Measurements from ENCODE around the gene POLDIP2. TPM values are rescaled to one million over a fixed set of nuclear protein-coding genes. Genes with fewer than 3 reads are reported as not detected.

The POLDIP2 gene
- total and polyA plus RNA-seq, 2 donors (not counting 1 experiment from before 2014, with no cell fraction given) = 30.2 to 35.7 TPM

GRCh38 chr17:28372203-28372944, 15.0 kb upstream of the POLDIP2 start:
- DNase-seq = no peak
- Mint-ChIP-seq H3K27me3 (no peaks in the 10 kb centered on the region), H3K4me1 (peaks cover 22% of the 10 kb centered on the region), H3K4me3 (peak overlapping the region; percentile 99), H3K9me3 (ENCODE audit: insufficient read depth) (no peaks in the 10 kb centered on the region), H3K27ac (peak overlapping the region; percentile 67)
- Histone ChIP-seq H2AFZ (ENCODE audit: insufficient read depth, low read depth, low read length, poor library complexity, severe bottlenecking) (peak overlapping the region; percentile 88), H3K9me3 (ENCODE audit: control extremely low read depth in 1 of 3, control insufficient read depth in 2 of 3, insufficient read depth in 1 of 3, low read length in 2 of 3) (no peaks in the 10 kb centered on the region), H3K36me3 (replicated peaks in 1 of 2; ENCODE audit: control extremely low read depth in 1 of 2, control insufficient read depth in 1 of 2, extremely low read depth in 1 of 2, insufficient read depth in 2 of 2, low read length in 1 of 2) (peaks cover 0 to 3% of the 10 kb centered on the region in 2 experiments), H3K4me2 (replicated peaks; ENCODE audit: low read depth, low read length, poor library complexity, severe bottlenecking) (peak overlapping the region; percentile 92), H3K79me2 (ENCODE audit: control insufficient read depth, insufficient read depth, low read length) (peaks cover 8% of the 10 kb centered on the region), H3K27ac (ENCODE audit: low read length in 2 of 2) (peak overlapping the region in 1 of 2 donors; percentile 5), H3K27me3 (replicated peaks in 1 of 4; ENCODE audit: control extremely low read depth in 1 of 4, control insufficient read depth in 3 of 4, insufficient read depth in 4 of 4, low read length in 3 of 4) (no peaks in the 10 kb centered on the region), H3K9ac (ENCODE audit: low read length) (peak overlapping the region; percentile 71), H3K4me1 (ENCODE audit: control insufficient read depth in 2 of 2, insufficient read depth in 2 of 2, low read length in 2 of 2) (peaks cover 14 to 23% of the 10 kb centered on the region in 2 donors), H3K4me3 (ENCODE audit: control extremely low read depth in 1 of 5, extremely low read depth in 1 of 5, insufficient read depth in 1 of 5, low read depth in 2 of 5, low read length in 4 of 5) (peak overlapping the region; percentile 7 to 81 (median 74)), H4K20me1 (ENCODE audit: control insufficient read depth, insufficient read depth, low read length, poor library complexity, severe bottlenecking) (peaks cover 22% of the 10 kb centered on the region)
- POLR2A ChIA-PET = no interaction called here
- TF ChIP-seq CTCF (IDR thresholded peaks at IDR 0.05) = no peak
- no peak for TF ChIP-seq EZH2 (IDR thresholded peaks at IDR 0.05; ENCODE audit: borderline replicate concordance, insufficient read depth, low read depth, low read length, poor library complexity, severe bottlenecking)
- 6% methylated on average over 48 of the region's 53 CpGs for WGBS (ENCODE audit: insufficient coverage)
- CTCF ChIA-PET = interaction anchor here (1.4 to 3.8 kb wide), 2 partner anchors 14 to 37 kb away, joined by 6 to 19 read pairs; partner anchors contain the start of genes IFT20, POLDIP2 and TNFAIP1
- no peak for ATAC-seq (ENCODE audit: low read depth)
- intact Hi-C loops (cut with micrococcal nuclease) = loop anchor here (5.0 kb wide), 1 partner anchor 35 kb away; the partner anchor contains the start of gene SLC46A1
